NOMO-1 (cell line): ENCODE data around the gene RNF8.

Source experiments
- DNase-seq, 2 experiments: peaks; one replicate each; lab custom pipeline; 2025; ENCODE audit not compliant: unreplicated experiment in 2 of 2; lab: John Stamatoyannopoulos, UW

The RNF8 gene

GRCh38 chr6:37357288-37357687, 3.5 kb downstream of the RNF8 start:
- no peak for DNase-seq

- no peak for DNase-seq
Measured at GRCh38 chr6:37357860-37358259, 4.1 kb downstream of the RNF8 start.

- no peak for DNase-seq
Measured at GRCh38 chr6:37359039-37359438, 5.3 kb downstream of the RNF8 start.

GRCh38 chr6:37362101-37362828, 8.5 kb downstream of the RNF8 start:
- no peak for DNase-seq

- DNase-seq = no peak
Measured at GRCh38 chr6:37365791-37366190, 12.0 kb downstream of the RNF8 start.

GRCh38 chr6:37366910-37367309, 13.1 kb downstream of the RNF8 start:
- no peak for DNase-seq

- DNase-seq = peak in 1 of 2 experiments; percentile 35
Measured at GRCh38 chr6:37368961-37369320, 15.2 kb downstream of the RNF8 start.

GRCh38 chr6:37369321-37370201, 15.8 kb downstream of the RNF8 start:
- no peak for DNase-seq

- no peak for DNase-seq
Measured at GRCh38 chr6:37371154-37372083, 17.6 kb downstream of the RNF8 start.

- no peak for DNase-seq
Measured at GRCh38 chr6:37372116-37372515, 18.3 kb downstream of the RNF8 start.

GRCh38 chr6:37373822-37374471, 20.2 kb downstream of the RNF8 start:
- no peak for DNase-seq

- no peak for DNase-seq
Measured at GRCh38 chr6:37375376-37375775, 21.6 kb downstream of the RNF8 start.

- no peak for DNase-seq
Measured at GRCh38 chr6:37376078-37376743, 22.4 kb downstream of the RNF8 start.

GRCh38 chr6:37381579-37381978, 27.8 kb downstream of the RNF8 start:
- peak in 1 of 2 experiments; percentile 27 for DNase-seq

GRCh38 chr6:37382994-37383765, 29.4 kb downstream of the RNF8 start:
- no peak for DNase-seq

- DNase-seq = no peak
Measured at GRCh38 chr6:37388578-37388977, 34.8 kb downstream of the RNF8 start.

- DNase-seq = no peak
Measured at GRCh38 chr6:37389857-37390256, 36.1 kb downstream of the RNF8 start.

- DNase-seq = no peak
Measured at GRCh38 chr6:37391120-37391519, 37.3 kb downstream of the RNF8 start.

- DNase-seq = no peak
Measured at GRCh38 chr6:37392821-37393220, 39.0 kb downstream of the RNF8 start.
